ENCODE data around the gene DUSP22.

DUSP22 gene

DNA sequence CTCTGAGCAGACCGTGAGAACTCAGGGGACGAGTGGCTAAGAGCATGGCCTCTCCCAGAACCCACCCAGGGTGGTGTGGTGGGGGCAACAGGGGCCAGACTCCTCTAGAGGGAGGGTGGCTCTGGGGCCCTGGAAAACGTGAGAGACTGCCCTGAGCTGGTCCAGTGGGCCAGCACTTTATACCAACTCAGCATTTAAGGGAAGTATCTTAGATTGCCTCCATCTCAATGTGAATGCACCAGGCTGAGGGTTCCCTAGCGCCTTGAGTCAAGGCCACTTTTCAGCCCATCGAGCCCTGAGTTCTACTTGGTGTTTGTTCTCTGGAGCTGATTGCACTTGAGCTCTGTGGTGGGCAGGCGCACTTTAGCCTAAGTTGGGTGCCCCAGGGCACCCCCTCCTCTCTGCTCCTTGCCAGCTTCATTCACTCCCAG is 57.2 kb downstream of the DUSP22 start:
- no peak for DNase-seq (ENCODE audit: low read depth)
- H3K4me3 ChIP-seq (ENCODE audit: low read depth, low read length), result no peak overlapping the region
- TF ChIP-seq, protein P1, sequence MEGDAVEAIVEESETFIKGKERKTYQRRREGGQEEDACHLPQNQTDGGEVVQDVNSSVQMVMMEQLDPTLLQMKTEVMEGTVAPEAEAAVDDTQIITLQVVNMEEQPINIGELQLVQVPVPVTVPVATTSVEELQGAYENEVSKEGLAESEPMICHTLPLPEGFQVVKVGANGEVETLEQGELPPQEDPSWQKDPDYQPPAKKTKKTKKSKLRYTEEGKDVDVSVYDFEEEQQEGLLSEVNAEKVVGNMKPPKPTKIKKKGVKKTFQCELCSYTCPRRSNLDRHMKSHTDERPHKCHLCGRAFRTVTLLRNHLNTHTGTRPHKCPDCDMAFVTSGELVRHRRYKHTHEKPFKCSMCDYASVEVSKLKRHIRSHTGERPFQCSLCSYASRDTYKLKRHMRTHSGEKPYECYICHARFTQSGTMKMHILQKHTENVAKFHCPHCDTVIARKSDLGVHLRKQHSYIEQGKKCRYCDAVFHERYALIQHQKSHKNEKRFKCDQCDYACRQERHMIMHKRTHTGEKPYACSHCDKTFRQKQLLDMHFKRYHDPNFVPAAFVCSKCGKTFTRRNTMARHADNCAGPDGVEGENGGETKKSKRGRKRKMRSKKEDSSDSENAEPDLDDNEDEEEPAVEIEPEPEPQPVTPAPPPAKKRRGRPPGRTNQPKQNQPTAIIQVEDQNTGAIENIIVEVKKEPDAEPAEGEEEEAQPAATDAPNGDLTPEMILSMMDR (IDR thresholded peaks at IDR 0.05; ENCODE audit: low read depth, low read length, missing control alignments), result no peak
- in situ Hi-C loops (cut with HindIII; ENCODE audit: low sequenced_read_pairs), result no loop called here

DNA sequence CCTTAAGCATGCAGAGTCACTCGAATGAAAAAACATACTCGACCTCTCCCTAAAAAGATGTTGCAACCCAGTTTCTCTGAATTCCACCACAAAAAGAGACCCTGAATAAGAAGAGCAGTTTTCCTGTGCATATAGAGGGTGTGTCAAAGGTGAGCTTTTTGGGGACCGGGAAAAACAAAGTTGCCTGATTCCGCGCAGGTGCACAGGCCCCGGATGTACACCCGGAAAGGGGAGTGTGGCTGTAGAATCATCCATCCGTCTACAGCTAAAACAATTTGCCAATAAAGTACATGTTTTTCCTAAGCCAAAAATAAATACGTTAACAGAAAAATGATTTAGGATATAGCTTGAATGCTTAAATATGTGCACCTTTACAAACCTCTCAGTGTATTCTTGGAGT is 58.1 kb downstream of the DUSP22 start:
- no peak for DNase-seq (ENCODE audit: low read depth)
- H3K4me3 ChIP-seq (ENCODE audit: low read depth, low read length), result no peak overlapping the region
- in situ Hi-C loops (cut with HindIII; ENCODE audit: low sequenced_read_pairs), result no loop called here
- TF ChIP-seq, protein P1 (IDR thresholded peaks at IDR 0.05; ENCODE audit: low read depth, low read length, missing control alignments), result no peak

DNA sequence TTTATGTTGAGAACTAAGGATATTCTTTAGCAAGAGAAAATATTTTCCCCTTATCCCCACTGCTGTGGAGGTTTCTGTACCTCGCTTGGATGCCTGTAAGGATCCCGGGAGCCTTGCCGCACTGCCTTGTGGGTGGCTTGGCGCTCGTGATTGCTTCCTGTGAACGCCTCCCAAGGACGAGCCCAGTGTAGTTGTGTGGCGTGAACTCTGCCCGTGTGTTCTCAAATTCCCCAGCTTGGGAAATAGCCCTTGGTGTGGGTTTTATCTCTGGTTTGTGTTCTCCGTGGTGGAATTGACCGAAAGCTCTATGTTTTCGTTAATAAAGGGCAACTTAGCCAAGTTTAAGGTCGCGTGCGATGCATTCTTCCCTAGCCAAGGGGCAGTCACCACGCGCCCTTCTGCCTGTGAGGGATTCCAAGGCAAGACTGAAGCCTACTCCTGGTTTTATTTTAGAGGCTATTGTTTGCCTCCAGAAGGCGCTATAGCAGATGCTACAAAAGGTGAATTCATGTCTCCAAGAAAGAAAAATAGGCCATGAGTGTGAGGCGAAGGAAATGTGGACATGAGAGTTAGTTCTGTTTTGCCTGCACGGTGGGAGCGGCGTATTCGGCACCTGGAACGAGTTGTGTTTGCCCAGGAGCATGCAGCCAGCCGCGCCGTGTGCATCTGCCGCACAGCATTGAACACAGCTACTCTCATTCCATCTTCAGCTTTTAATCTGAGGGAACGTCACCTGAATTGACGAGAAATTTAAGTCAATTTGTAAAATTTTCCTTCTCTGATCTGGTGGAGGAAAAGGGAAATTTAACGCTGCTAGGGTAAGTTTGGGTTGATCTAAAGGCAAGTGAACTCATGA is 59.0 kb downstream of the DUSP22 start:
- in situ Hi-C loops (cut with HindIII; ENCODE audit: low sequenced_read_pairs), result no loop called here
- DNase-seq (ENCODE audit: low read depth), result no peak

DNA sequence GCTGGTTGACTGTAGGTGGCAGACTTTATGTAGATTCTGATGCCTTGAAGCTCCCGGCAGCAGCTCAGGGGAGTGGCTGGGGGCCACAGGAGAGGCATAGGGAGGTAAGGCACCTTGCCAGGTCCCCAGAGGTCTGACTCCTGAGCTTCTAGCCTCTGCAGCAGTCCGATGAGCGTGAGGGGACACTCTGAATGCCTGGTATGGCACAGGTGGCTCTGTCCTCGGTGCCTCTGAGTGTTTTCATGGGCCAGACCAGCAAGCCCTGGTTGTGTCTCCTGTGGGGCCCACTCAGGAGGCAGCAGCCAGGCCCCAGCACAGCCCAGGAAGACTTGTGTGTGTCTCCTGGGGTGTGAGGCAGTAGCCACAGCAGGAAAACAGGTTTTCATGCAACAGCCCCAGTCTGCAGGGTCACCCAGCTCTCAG is 59.6 kb downstream of the DUSP22 start:
- DNase-seq (ENCODE audit: low read depth), result no peak
- H3K4me3 ChIP-seq (ENCODE audit: low read depth, low read length), result no peak overlapping the region
- in situ Hi-C loops (cut with HindIII; ENCODE audit: low sequenced_read_pairs), result no loop called here
- TF ChIP-seq, protein P1 (IDR thresholded peaks at IDR 0.05; ENCODE audit: low read depth, low read length, missing control alignments), result no peak

More for the DNA sequence above, 59.0 kb downstream of the DUSP22 start:
- H3K4me3 ChIP-seq (ENCODE audit: low read depth, low read length), result no peak overlapping the region
- TF ChIP-seq, protein P1 (IDR thresholded peaks at IDR 0.05; ENCODE audit: low read depth, low read length, missing control alignments), result no peak

DNA sequence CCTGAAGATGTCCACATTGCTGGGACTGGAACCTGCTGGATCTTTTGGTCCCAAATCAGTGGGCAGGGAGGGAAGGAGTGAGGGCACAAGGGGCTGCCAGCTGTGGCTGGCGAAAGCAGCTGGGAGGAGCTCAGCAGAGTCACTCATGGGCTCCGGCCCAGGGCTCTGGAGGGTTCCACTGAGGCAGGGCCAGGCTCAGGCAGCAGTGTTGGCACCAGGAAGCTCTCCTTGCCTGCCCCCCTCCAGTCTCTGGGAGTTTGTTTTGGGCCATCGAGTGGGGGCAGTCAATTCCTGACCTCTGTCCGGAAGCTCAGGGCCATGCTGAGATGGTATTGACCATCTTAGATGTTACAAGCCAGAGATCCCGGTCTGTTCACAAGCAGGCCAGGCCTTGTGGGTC is 60.2 kb downstream of the DUSP22 start:
- no peak for DNase-seq (ENCODE audit: low read depth)
- no peak overlapping the region for H3K4me3 ChIP-seq (ENCODE audit: low read depth, low read length)
- in situ Hi-C loops (cut with HindIII; ENCODE audit: low sequenced_read_pairs), result no loop called here
- TF ChIP-seq, protein P1 (IDR thresholded peaks at IDR 0.05; ENCODE audit: low read depth, low read length, missing control alignments), result no peak

DNA sequence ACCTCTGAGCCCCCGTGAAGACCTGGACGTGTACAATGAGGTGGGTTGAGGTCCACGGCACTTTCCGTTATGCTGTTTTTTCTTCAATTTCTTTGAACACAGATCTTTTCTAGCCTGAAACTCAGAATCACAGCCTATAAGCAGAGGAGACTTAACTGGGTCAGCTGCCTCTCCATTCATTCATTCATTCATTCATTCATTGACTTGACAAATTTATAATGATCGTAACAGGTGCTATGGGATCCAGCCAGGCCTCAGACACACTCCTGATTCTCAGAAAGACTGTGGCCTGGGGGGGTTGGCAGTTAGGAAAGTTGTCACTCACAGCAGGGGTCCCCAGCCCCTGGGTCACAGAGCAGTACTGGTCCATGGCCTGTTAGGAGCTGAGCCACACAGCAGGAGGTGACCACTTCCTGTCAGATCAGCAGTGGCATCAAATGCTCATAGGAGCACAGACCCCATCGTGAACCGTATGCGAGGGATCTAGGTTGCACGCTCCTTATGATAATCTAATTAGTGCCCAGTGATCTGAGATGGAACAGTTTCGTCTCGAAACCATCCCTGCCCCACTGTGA is 60.7 kb downstream of the DUSP22 start:
- TF ChIP-seq, protein P1 (IDR thresholded peaks at IDR 0.05; ENCODE audit: low read depth, low read length, missing control alignments), result no peak
- H3K4me3 ChIP-seq (ENCODE audit: low read depth, low read length), result no peak overlapping the region
- DNase-seq (ENCODE audit: low read depth), result no peak
- in situ Hi-C loops (cut with HindIII; ENCODE audit: low sequenced_read_pairs), result no loop called here
